Fibroblast of lung (primary cell): ENCODE measurements around the gene BCAR3. TPM values are rescaled to one million over a fixed set of nuclear protein-coding genes. Genes with fewer than 3 reads are reported as not detected.

Source experiments
- DNase-seq, 2 donors: peaks; one replicate each; pipeline versions ENCODE4 v3.0.0 to v3.0.0-alpha.2; 2010; ENCODE audit warnings: low read depth in 2 of 2
- H2AFZ ChIP-seq: 2 replicates; pipeline ENCODE4 v1.5.1; 2012; ENCODE audit warnings: low read length, control low read depth, inconsistent platforms
- H3K27ac ChIP-seq: 2 replicates; pipeline ENCODE4 v1.5.1; 2011; ENCODE audit warnings: low read length, control low read depth; ENCODE audit not compliant: insufficient read depth
- H3K27me3 ChIP-seq: 2 replicates; pipeline ENCODE4 v1.5.1; 2011; ENCODE audit warnings: mild to moderate bottlenecking, low read length; ENCODE audit not compliant: control insufficient read depth, insufficient read depth
- H3K36me3 ChIP-seq: 2 replicates; pipeline ENCODE4 v1.5.1; 2011; ENCODE audit warnings: low read length; ENCODE audit not compliant: control insufficient read depth, insufficient read depth
- H3K4me1 ChIP-seq: 2 replicates; pipeline ENCODE4 v1.5.1; 2011; ENCODE audit warnings: low read length; ENCODE audit not compliant: control insufficient read depth, insufficient read depth; ENCODE audit errors: extremely low read depth
- H3K4me2 ChIP-seq: 2 replicates; pipeline ENCODE4 v1.5.1; 2011; ENCODE audit warnings: low read length, control low read depth; ENCODE audit not compliant: insufficient read depth; ENCODE audit errors: extremely low read depth
- H3K4me3 ChIP-seq, 4 experiments: fragments of 200-600 bp in 1 of 4; sonication (generic) in 1 of 4; replicated peaks in 1 of 4; 2 replicates each; pipeline ENCODE4 v1.5.1; 2011 to 2016; ENCODE audit warnings: low read length in 4 of 4, low read depth in 3 of 4, mild to moderate bottlenecking in 3 of 4, control low read depth in 2 of 4, inconsistent platforms in 1 of 4, mixed read lengths in 1 of 4; ENCODE audit not compliant: insufficient read depth in 1 of 4; ENCODE audit errors: control extremely low read depth in 1 of 4
- H3K79me2 ChIP-seq: 2 replicates; pipeline ENCODE4 v1.5.1; 2012; ENCODE audit warnings: mild to moderate bottlenecking, low read length, inconsistent platforms; ENCODE audit not compliant: control insufficient read depth, insufficient read depth
- H3K9ac ChIP-seq: 2 replicates; pipeline ENCODE4 v1.5.1; 2011; ENCODE audit warnings: mild to moderate bottlenecking, low read length, control low read depth; ENCODE audit not compliant: insufficient read depth
- H3K9me3 ChIP-seq: 2 replicates; pipeline ENCODE4 v1.5.1; 2012; ENCODE audit warnings: low read depth, low read length; ENCODE audit not compliant: control insufficient read depth, insufficient read depth
- H4K20me1 ChIP-seq: 2 replicates; pipeline ENCODE4 v1.5.1; 2011; ENCODE audit warnings: low read length; ENCODE audit not compliant: control insufficient read depth, insufficient read depth; ENCODE audit errors: extremely low read depth
- EZH2 ChIP-seq: IDR thresholded peaks from 2 replicates; pipeline ENCODE4 v1.5.1; 2012; ENCODE audit warnings: low read length, control low read depth, mild to moderate bottlenecking; ENCODE audit errors: missing control alignments
- polyA plus RNA-seq, 2 donors: library from polyadenylated mRNA; depleted of rRNA in 1 of 2; stranded (reverse) in 1 of 2; unstranded in 1 of 2; fragments of >200 nt; gene quantifications; 2 replicates each; pipeline ENCODE4 v1.2.1, GENCODE V29; 2011 to 2012; ENCODE audit warnings: missing spikeins in 1 of 2
- total RNA-seq: library from RNA; depleted of rRNA; stranded (reverse); fragments of >200 nt; gene quantifications from 2 replicates; pipeline ENCODE4 v1.2.1, GENCODE V29; 2014
- TF ChIP-seq, protein P1 (sequence below), 2 donors: IDR thresholded peaks in 1 of 2; conservative IDR thresholded peaks in 1 of 2; 1 replicate in 1 of 2; 2 replicates in 1 of 2; pipeline ENCODE4 v1.5.1; 2011 to 2012; ENCODE audit warnings: low read length in 2 of 2, control low read depth in 1 of 2, inconsistent platforms in 1 of 2, low read depth in 1 of 2, mild to moderate bottlenecking in 1 of 2

Gene BCAR3
- total and polyA plus RNA-seq, 2 donors (not counting 1 experiment from before 2014, with no cell fraction given), result 12.6 to 35.2 TPM

DNA sequence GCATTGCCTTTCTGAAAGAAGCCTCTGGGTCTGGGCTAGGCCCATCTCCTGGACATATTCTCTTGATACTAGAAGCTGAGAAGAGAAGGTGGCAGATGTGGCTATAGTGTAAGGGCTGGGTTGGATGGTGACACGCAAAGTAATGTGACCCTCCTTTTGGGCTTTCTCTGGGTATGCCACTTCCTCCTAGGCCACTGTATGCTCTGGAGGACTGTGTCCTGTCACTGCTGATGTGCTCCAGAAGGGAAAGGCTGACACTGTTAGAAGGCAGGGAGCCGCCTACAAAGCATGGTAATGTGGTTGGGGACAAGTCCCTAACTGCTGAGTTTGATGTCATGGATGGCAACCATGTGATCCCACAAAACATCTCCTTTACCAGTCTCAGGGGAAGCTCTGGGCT is 112.1 kb downstream of the BCAR3 start:
- Histone ChIP-seq H3K4me1 (peaks cover 7% of the 10 kb centered on the region), H3K4me2 (no peak overlapping the region), H3K27ac (no peak overlapping the region), H3K36me3 (peaks cover 17% of the 10 kb centered on the region), H3K4me3 (no peak overlapping the region), H2AFZ (no peak overlapping the region), H3K9me3 (no peaks in the 10 kb centered on the region), H3K27me3 (no peaks in the 10 kb centered on the region), H3K9ac (no peak overlapping the region), H3K79me2 (no peaks in the 10 kb centered on the region), H4K20me1 (no peaks in the 10 kb centered on the region)
- no peak for DNase-seq
- no peak for TF ChIP-seq EZH2
- TF ChIP-seq, protein P1, sequence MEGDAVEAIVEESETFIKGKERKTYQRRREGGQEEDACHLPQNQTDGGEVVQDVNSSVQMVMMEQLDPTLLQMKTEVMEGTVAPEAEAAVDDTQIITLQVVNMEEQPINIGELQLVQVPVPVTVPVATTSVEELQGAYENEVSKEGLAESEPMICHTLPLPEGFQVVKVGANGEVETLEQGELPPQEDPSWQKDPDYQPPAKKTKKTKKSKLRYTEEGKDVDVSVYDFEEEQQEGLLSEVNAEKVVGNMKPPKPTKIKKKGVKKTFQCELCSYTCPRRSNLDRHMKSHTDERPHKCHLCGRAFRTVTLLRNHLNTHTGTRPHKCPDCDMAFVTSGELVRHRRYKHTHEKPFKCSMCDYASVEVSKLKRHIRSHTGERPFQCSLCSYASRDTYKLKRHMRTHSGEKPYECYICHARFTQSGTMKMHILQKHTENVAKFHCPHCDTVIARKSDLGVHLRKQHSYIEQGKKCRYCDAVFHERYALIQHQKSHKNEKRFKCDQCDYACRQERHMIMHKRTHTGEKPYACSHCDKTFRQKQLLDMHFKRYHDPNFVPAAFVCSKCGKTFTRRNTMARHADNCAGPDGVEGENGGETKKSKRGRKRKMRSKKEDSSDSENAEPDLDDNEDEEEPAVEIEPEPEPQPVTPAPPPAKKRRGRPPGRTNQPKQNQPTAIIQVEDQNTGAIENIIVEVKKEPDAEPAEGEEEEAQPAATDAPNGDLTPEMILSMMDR (conservative IDR thresholded peaks at IDR 0.05 in 1 of 2, IDR thresholded peaks at IDR 0.05 in 1 of 2; ENCODE audit: low read depth in 1 of 2, low read length in 2 of 2), result no peak

DNA sequence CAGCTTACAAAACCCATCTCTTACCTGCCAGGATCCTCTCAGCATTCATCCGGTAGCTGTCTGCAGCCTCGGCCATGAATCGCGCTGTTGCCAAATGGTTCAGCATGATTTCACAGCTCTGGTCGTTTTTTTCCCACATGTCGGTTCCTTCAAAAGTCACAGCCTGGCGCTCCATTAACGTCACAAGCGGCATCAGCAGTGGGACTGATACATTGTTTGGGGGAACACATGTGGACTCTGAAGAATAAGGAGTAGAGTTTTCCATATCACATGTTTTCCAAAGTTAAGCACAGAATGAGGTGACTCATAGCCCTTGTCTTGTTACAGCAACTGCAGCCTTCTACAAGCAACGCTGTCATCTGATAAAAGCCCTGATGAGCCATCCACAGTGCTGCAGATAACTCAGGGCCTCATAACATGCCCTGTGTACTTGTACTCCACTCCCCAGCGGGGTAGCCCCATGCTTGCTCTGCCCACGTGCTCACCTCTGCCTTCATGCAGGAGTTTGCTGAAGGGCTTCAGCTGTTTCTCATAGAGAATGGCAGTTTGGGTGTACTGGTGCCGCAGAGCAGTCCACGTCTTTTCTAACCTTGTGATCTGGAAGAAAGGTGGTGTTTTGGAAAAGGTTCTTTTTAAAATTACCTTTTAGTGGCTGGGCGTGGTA is 114.2 kb downstream of the BCAR3 start:
- Histone ChIP-seq H3K27me3 (no peaks in the 10 kb centered on the region), H4K20me1 (no peaks in the 10 kb centered on the region), H3K9ac (no peak overlapping the region), H3K4me2 (no peak overlapping the region), H3K4me1 (peaks cover 7% of the 10 kb centered on the region), H3K79me2 (no peaks in the 10 kb centered on the region), H3K36me3 (peaks cover 17% of the 10 kb centered on the region), H3K4me3 (no peak overlapping the region), H2AFZ (no peak overlapping the region), H3K27ac (peak overlapping the region; percentile 23), H3K9me3 (no peaks in the 10 kb centered on the region)
- peak; percentile 91 to 96 for DNase-seq
- no peak for TF ChIP-seq EZH2
- TF ChIP-seq, protein P1 (conservative IDR thresholded peaks at IDR 0.05 in 1 of 2, IDR thresholded peaks at IDR 0.05 in 1 of 2; ENCODE audit: low read depth in 1 of 2, low read length in 2 of 2), result no peak

DNA sequence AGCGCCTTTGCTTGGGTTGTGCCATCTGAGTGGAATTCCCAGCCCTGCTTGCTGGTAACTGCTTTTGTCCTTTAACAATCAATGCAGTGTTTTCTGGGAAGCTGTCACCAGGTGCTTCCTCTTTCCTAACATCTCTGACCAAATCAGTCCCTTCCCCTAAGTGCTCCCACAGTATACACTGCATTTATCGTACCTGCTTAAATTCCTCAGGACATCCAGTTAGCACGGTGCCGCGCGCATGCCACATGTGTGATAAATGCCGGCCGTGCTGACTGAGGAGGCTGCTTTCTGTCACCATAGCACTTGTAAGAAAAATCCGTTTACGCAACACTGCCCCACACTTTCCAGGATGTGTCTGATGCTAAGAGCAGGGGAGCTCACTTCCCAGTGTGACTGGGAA is 115.4 kb downstream of the BCAR3 start:
- H3K36me3 ChIP-seq, result peaks cover 14% of the 10 kb centered on the region
- no peaks in the 10 kb centered on the region for H4K20me1 ChIP-seq
- H3K9ac ChIP-seq, result no peak overlapping the region
- TF ChIP-seq EZH2, result no peak
- TF ChIP-seq, protein P1 (conservative IDR thresholded peaks at IDR 0.05 in 1 of 2, IDR thresholded peaks at IDR 0.05 in 1 of 2; ENCODE audit: low read depth in 1 of 2, low read length in 2 of 2), result no peak
- no peak overlapping the region for H3K4me2 ChIP-seq
- peak in 1 of 2 donors; percentile 31 for DNase-seq
- H2AFZ ChIP-seq, result no peak overlapping the region
- H3K9me3 ChIP-seq, result no peaks in the 10 kb centered on the region
- H3K4me3 ChIP-seq, result no peak overlapping the region
- H3K4me1 ChIP-seq, result peaks cover 7% of the 10 kb centered on the region
- no peaks in the 10 kb centered on the region for H3K27me3 ChIP-seq
- no peaks in the 10 kb centered on the region for H3K79me2 ChIP-seq
- H3K27ac ChIP-seq, result peak overlapping the region; percentile 50
